GM18870 (cell line): ENCODE data around the gene PRICKLE2.

ENCODE experiments used
- ATAC-seq: cut with Tn5 transposase; IDR thresholded peaks from one replicate; pipeline ENCODE4 v1.9.1; 2021; ENCODE audit warnings: moderate library complexity; ENCODE audit not compliant: unreplicated experiment

PRICKLE2 gene

GRCh38 chr3:64081235-64081630, 144.0 kb downstream of the PRICKLE2 start:
- ATAC-seq, result no peak

DNA sequence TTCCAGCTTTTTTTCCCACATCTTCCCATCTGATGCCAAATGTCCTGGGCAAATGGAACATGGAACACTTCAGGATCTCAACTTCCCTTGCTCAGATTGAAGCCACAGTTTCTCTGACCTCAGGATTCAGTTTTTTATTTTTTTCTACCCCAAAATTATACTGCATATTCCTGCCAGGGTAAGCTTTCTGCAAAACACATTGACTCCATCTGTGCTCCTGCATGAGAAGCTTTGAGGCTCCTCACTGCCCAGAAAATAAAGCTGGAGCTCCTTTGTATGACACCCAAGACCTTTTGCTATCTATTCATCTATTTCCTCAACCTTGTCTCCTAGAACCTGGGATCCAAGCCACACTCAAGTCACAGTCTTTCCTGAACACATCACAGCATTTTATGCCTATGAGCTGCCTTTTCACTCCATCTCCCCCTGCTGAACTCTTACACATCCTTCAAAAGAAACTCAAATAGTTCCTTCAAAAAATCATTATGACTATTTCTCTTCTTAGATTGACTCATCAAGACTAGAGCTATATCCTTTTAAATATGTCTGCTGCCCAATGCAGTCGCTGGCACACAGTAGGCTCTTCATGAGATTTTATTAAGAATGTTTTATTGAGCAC, 144.5 kb downstream of the PRICKLE2 start:
- no peak for ATAC-seq

GRCh38 chr3:64079369-64080150, 145.7 kb downstream of the PRICKLE2 start:
- no peak for ATAC-seq

GRCh38 chr3:64078966-64079365, 146.3 kb downstream of the PRICKLE2 start:
- ATAC-seq, result no peak

- ATAC-seq, result no peak
Measured at GRCh38 chr3:64074895-64075679, 150.2 kb downstream of the PRICKLE2 start.

- no peak for ATAC-seq
Measured at GRCh38 chr3:64074060-64074459, 151.2 kb downstream of the PRICKLE2 start.

DNA sequence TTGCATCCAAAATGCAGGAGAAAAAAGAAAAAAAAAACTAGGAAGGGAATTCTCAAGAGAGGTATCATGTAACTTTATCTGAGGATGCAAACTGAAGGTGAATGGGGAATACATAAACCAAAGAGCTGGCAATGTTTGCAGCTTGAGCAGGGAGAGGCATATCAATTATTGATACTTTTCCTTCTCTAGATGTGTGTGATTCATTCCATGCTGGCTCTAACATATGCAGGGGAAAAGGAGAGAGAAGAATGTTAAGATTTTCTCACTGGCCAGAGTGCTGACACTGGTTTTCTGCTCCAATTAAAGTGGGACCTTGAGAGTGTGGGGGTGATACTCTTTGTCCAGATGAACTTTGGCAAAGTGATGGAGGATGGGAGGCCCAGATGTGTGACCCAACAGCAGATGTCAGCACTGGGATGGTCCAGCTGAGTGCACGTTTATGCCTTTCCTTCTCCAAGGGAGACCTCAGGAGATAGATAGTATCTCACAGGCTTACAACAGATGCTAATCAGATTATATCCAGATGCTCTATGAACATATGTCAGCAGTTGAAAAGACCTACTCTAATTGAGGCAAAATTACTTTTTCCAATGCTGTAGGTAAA, 152.0 kb downstream of the PRICKLE2 start:
- no peak for ATAC-seq

DNA sequence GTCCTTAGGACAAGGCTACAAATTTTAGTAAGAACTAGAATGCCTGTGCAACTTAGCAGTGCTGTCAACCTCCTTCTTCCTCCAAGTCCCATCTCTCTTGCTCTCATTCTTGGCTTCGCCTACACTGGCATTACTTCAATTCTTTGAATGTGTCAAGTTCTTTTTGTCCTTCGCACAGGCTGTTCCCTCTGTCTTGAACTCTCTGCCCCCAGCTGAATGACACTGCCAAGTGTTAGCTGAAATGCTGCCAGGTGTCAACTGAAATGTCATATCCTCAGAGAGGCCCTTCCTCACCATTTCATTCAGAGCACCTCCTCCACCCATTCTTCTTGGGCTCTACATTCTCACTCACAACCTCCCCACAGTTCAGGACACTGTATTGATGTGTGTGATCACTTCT, 153.1 kb downstream of the PRICKLE2 start:
- ATAC-seq, result no peak

- ATAC-seq, result no peak
Measured at GRCh38 chr3:64070704-64071103, 154.6 kb downstream of the PRICKLE2 start.

DNA sequence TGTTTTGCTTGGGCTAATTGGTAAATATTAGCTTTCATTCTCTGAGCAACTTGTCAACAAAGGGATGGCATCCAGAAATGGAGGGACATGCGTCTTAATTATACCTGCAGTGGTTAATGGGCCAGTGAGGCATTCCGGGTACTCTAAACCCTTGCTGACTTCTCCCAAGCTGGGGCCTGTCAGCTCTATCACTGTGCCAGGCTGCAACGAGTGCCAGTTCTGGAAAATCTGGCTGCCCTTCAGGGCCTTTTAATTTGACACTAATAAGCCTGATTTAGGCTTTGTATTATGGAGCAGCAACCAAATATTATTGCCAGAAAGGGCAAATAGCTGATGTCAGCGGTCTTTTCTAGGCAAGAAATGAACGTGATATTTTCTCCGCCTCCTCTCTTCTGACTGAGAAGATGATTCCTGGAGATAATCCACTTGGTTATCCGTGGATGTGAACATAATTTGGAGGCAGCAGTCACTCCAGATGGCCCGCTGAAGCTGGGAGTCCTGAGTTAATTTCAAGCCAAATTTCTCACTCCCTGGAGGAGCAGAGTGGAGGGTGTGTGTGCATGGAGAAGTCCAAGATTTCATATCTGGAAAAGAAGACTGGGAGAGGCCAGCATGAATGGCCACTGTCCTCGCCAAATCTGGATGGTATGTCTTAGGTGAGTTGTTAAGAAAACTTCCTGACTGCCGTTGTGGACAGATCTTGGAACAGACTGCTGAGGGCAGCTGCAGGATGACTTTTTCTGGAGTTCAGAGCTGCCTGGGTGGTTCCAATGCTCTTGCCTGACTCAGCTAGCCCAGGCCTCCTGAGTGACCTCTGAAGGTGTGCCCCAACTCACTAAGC, 157.5 kb downstream of the PRICKLE2 start:
- ATAC-seq, result no peak

GRCh38 chr3:64064804-64065203, 160.5 kb downstream of the PRICKLE2 start:
- no peak for ATAC-seq

DNA sequence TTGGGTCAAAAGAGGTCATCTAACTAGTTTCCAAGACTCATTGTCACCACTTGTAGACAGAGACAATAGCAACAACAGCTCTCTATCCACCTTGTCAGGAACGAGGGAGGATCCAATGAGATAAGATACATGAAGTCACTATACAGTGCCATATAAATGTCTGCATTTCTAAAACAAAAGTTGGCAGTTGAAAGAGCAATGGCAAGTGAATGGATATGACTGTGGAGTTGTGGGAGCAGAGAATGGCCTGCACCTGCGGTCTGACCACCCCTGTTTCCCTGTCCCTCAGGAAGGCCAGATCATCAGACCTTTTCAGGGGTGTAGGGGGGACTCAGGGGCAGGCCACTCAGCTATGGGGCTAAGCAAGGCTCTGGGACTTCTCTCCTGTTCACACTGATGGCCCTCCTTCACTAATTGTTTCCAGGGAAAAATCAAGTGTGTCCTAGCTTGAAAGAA, 161.3 kb downstream of the PRICKLE2 start:
- ATAC-seq, result no peak

- ATAC-seq, result no peak
Measured at GRCh38 chr3:64063207-64063982, 161.9 kb downstream of the PRICKLE2 start.

GRCh38 chr3:64061628-64062027, 163.6 kb downstream of the PRICKLE2 start:
- ATAC-seq, result no peak

- no peak for ATAC-seq
Measured at GRCh38 chr3:64059484-64060175, 165.6 kb downstream of the PRICKLE2 start.

- ATAC-seq, result no peak
Measured at GRCh38 chr3:64058566-64058965, 166.7 kb downstream of the PRICKLE2 start.

- ATAC-seq, result no peak
Measured at GRCh38 chr3:64057231-64057630, 168.0 kb downstream of the PRICKLE2 start.

GRCh38 chr3:64056606-64057180, 168.6 kb downstream of the PRICKLE2 start:
- ATAC-seq, result no peak

DNA sequence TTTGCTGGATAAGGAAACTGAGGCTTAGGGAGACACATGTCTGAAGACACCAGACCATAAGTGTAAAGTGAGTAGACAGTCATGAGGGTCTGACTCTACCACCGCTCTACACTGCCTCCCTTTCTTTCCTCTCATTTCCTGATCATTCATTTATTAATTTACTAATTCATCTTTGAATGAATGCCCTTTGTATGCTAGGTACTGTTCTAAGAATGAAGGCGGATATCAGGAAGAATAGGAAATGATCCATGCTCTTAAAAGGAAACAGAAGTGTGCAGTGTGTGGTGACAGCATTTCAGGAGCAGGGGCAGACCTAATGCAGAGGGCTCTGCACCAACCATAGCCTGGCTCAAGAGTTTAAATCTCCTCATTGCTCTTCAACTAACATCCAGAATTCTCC, 170.2 kb downstream of the PRICKLE2 start:
- ATAC-seq, result no peak
